22Rv1 (cell line): Measurements from ENCODE around the gene NPEPL1.

Source experiments
- CTCF ChIP-seq: fragments of 450-650 bp; IDR thresholded peaks from 2 replicates; pipeline ENCODE4 v1.5.1; 2017; ENCODE audit warnings: mild to moderate bottlenecking
- ZFX ChIP-seq: fragments of 450-650 bp; IDR thresholded peaks from 2 replicates; pipeline ENCODE4 v1.6.1; 2017; ENCODE audit warnings: antibody characterized with exemption, borderline replicate concordance

- no peak for TF ChIP-seq CTCF
- no peak for TF ChIP-seq ZFX
Observed at GRCh38 chr20:58715391-58715800, 22.8 kb downstream of the NPEPL1 start.
